GM23248 (cell line): ENCODE results near the gene SCAP. TPM values are rescaled to one million over a fixed set of nuclear protein-coding genes. Genes with fewer than 3 reads are reported as not detected.

Experiments
- DNase-seq: peaks from one replicate; pipeline ENCODE4 v3.0.0-alpha.2; 2015
- H2AFZ ChIP-seq: fragments of 200-600 bp; sonication (generic); 2 replicates; pipeline ENCODE4 v1.6.1; 2016; ENCODE audit warnings: antibody characterized with exemption
- H3F3A ChIP-seq: fragments of 200-600 bp; sonication (generic); 2 replicates; pipeline ENCODE4 v1.6.1; 2016; ENCODE audit warnings: mild to moderate bottlenecking, antibody characterized with exemption, mixed run types; ENCODE audit not compliant: insufficient read depth
- H3K27ac ChIP-seq: fragments of 200-600 bp; sonication (generic); 2 replicates; pipeline ENCODE4 v1.5.1; 2016; ENCODE audit warnings: mild to moderate bottlenecking
- H3K27me3 ChIP-seq: fragments of 200-600 bp; sonication (generic); replicated peaks from 2 replicates; pipeline ENCODE4 v1.6.1; 2016; ENCODE audit warnings: mild to moderate bottlenecking; ENCODE audit not compliant: insufficient read depth
- H3K36me3 ChIP-seq: fragments of 200-600 bp; sonication (generic); 2 replicates; pipeline ENCODE4 v1.6.1; 2016; ENCODE audit warnings: low read depth, mild to moderate bottlenecking
- H3K4me1 ChIP-seq: fragments of 200-600 bp; sonication (generic); 2 replicates; pipeline ENCODE4 v1.6.1; 2016; ENCODE audit warnings: mild to moderate bottlenecking; ENCODE audit not compliant: insufficient read depth
- H3K4me2 ChIP-seq: fragments of 200-600 bp; sonication (generic); one replicate; pipeline ENCODE4 v1.6.1; 2016; ENCODE audit warnings: mild to moderate bottlenecking; ENCODE audit not compliant: unreplicated experiment
- H3K4me3 ChIP-seq: fragments of 200-600 bp; sonication (generic); 2 replicates; pipeline ENCODE4 v1.5.1; 2016; ENCODE audit warnings: mild to moderate bottlenecking
- H3K79me2 ChIP-seq: fragments of 200-600 bp; sonication (generic); 2 replicates; pipeline ENCODE4 v1.6.1; 2016; ENCODE audit warnings: mild to moderate bottlenecking; ENCODE audit not compliant: insufficient read depth
- H3K9ac ChIP-seq: fragments of 200-600 bp; sonication (generic); 2 replicates; pipeline ENCODE4 v1.6.1; 2016; ENCODE audit warnings: mild to moderate bottlenecking
- H3K9me2 ChIP-seq: fragments of 200-600 bp; sonication (generic); 2 replicates; pipeline ENCODE4 v1.6.1; 2016; ENCODE audit warnings: mixed run types, mild to moderate bottlenecking, moderate library complexity; ENCODE audit not compliant: insufficient read depth
- H3K9me3 ChIP-seq: fragments of 200-600 bp; sonication (generic); one replicate; pipeline ENCODE4 v1.6.1; 2017; ENCODE audit warnings: low read depth
- H4K20me1 ChIP-seq: fragments of 200-600 bp; sonication (generic); 2 replicates; pipeline ENCODE4 v1.6.0; 2016; ENCODE audit not compliant: insufficient read depth
- EZH2 ChIP-seq: fragments of 200-600 bp; sonication (generic); IDR thresholded peaks from 2 replicates; pipeline ENCODE4 v1.6.1; 2018; ENCODE audit warnings: antibody characterized with exemption, mild to moderate bottlenecking; ENCODE audit not compliant: insufficient read depth, poor library complexity, severe bottlenecking
- EZH2phosphoT487 ChIP-seq: fragments of 200-600 bp; sonication (generic); IDR thresholded peaks from 2 replicates; pipeline ENCODE4 v1.6.1; 2018; ENCODE audit warnings: antibody characterized with exemption, moderate library complexity, mild to moderate bottlenecking, low read depth; ENCODE audit not compliant: insufficient read depth
- WGBS, 2 experiments: methylation state at CpG; one replicate each; pipeline ENCODE4 v1.1.6; 2015 to 2017; ENCODE audit warnings: low lambda C conversion rate in 2 of 2, low coverage in 1 of 2; ENCODE audit errors: missing lambda C conversion rate in 2 of 2; 5-methylcytosine and 5-hydroxymethylcytosine counted together
- in situ Hi-C: fragments of 300-500 bp; cut with MboI; formaldehyde crosslinking; loops from 2 replicates; pipeline ENCODE4 v1.15.0; 2020
- polyA plus RNA-seq: library from polyadenylated mRNA; unstranded; fragments of >200 nt; fragmentation: Nextera tagmentation; extraction: Ambion mirVana; gene quantifications from 2 replicates; pipeline ENCODE4 v1.2.1, GENCODE V29; 2016
- total RNA-seq: library from RNA; depleted of rRNA; stranded (reverse); fragments of >200 nt; shearing (Covaris generic); gene quantifications from 2 replicates; pipeline ENCODE4 v1.2.3, GENCODE V29; 2014

Gene SCAP
- total and polyA plus RNA-seq, 2 experiments from 2014 or later: 34.7 to 70.1 TPM

DNA sequence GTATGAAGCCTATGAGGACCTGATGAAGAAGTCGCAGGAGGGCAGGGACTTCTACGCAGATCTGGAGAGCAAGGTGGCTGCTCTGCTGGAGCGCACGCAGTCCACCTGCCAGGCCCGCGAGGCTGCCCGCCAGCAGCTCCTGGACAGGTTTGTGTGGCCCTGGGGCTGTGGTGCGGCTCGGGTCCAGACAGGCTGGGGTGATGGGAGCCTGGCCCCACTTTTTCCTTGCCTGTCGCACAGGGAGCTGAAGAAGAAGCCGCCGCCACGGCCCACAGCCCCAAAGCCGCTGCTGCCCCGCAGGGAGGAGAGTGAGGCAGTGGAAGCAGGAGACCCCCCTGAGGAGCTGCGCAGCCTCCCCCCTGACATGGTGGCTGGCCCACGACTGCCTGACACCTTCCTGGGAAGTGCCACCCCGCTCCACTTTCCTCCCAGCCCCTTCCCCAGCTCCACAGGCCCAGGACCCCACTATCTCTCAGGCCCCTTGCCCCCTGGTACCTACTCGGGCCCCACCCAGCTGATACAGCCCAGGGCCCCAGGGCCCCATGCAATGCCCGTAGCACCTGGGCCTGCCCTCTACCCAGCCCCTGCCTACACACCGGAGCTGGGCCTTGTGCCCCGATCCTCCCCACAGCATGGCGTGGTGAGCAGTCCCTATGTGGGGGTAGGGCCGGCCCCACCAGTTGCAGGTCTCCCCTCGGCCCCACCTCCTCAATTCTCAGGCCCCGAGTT is 65.9 kb downstream of the SCAP start:
- 91 to 93% methylated on average over 22 to 26 of the region's 26 CpGs for WGBS, 2 experiments
- Histone ChIP-seq H3K36me3 (no peaks in the 10 kb centered on the region; the same call in 1 of the 2 replicates), H3K9me2 (no peaks in the 10 kb centered on the region), H3K4me1 (peaks cover 6% of the 10 kb centered on the region; the same call in 1 of the 2 replicates), H3K79me2 (peaks cover 11% of the 10 kb centered on the region), H3K27ac (no peak overlapping the region), H3K4me2 (no peak overlapping the region), H3K4me3 (no peak overlapping the region), H3K9ac (no peak overlapping the region), H2AFZ (no peak overlapping the region), H3K27me3 (no peaks in the 10 kb centered on the region), H3F3A (0 out of 2 replicates have a peak, but pooled peaks cover 4% of the 10 kb centered on the region), H3K9me3 (no peaks in the 10 kb centered on the region), H4K20me1 (no peaks in the 10 kb centered on the region)
- no peak for TF ChIP-seq EZH2
- TF ChIP-seq EZH2phosphoT487: no peak
- DNase-seq: no peak
- in situ Hi-C loops: no loop called here

DNA sequence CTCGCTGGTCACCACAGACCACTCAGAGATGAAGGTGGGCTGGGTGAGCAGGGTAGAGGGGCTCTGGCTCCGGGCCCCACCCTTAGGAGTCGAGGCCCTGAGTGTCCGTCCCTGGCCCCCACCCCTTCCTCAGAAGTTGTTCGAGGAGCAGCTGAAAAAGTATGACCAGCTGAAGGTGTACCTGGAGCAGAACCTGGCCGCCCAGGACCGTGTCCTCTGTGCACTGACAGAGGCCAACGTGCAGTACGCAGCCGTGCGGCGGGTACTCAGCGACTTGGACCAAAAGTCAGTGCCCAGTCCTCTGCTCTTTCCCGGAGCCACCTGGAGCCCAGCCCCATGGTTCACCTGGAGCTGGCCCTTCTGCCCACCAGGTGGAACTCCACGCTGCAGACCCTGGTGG is 66.5 kb downstream of the SCAP start:
- 0 out of 2 replicates have a peak, but pooled peaks cover 4% of the 10 kb centered on the region for H3F3A ChIP-seq
- H3K27me3 ChIP-seq: no peaks in the 10 kb centered on the region
- in situ Hi-C loops: no loop called here
- peaks cover 17% of the 10 kb centered on the region for H3K79me2 ChIP-seq
- no peak overlapping the region for H2AFZ ChIP-seq
- no peaks in the 10 kb centered on the region for H3K36me3 ChIP-seq
- H3K9ac ChIP-seq: no peak overlapping the region
- DNase-seq: no peak
- peaks cover 6% of the 10 kb centered on the region; the same call in 1 of the 2 replicates for H3K4me1 ChIP-seq
- H4K20me1 ChIP-seq: no peaks in the 10 kb centered on the region
- 84 to 85% methylated on average over 15 of the region's 15 CpGs for WGBS, 2 experiments
- H3K4me3 ChIP-seq: no peak overlapping the region
- no peak overlapping the region for H3K4me2 ChIP-seq
- no peaks in the 10 kb centered on the region for H3K9me2 ChIP-seq
- no peak overlapping the region for H3K27ac ChIP-seq
- TF ChIP-seq EZH2phosphoT487 (no peak), EZH2 (no peak)
- H3K9me3 ChIP-seq: no peaks in the 10 kb centered on the region

DNA sequence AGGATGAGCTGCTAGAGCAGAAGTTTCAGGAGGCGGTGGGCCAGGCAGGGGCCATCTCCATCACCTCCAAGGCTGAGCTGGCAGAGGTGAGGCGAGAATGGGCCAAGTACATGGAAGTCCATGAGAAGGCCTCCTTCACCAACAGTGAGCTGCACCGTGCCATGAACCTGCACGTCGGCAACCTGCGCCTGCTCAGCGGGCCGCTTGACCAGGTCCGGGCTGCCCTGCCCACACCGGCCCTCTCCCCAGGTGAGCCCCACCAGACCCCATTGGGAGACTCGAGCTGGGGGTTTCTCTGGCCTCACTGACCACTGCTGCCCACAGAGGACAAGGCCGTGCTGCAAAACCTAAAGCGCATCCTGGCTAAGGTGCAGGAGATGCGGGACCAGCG is 66.9 kb downstream of the SCAP start:
- TF ChIP-seq EZH2phosphoT487: no peak
- TF ChIP-seq EZH2: no peak
- DNase-seq: no peak
- H3F3A ChIP-seq: 0 out of 2 replicates have a peak, but pooled peaks cover 4% of the 10 kb centered on the region
- H3K4me1 ChIP-seq: peaks cover 6% of the 10 kb centered on the region; the same call in 1 of the 2 replicates
- H2AFZ ChIP-seq: no peak overlapping the region
- no peaks in the 10 kb centered on the region for H3K9me3 ChIP-seq
- WGBS, 2 experiments: 96% methylated on average over 13 to 15 of the region's 15 CpGs
- no peak overlapping the region for H3K27ac ChIP-seq
- peaks cover 20% of the 10 kb centered on the region for H3K79me2 ChIP-seq
- H3K4me2 ChIP-seq: no peak overlapping the region
- peaks cover 1% of the 10 kb centered on the region for H4K20me1 ChIP-seq
- in situ Hi-C loops: no loop called here
- H3K36me3 ChIP-seq: no peaks in the 10 kb centered on the region
- no peak overlapping the region for H3K4me3 ChIP-seq
- no peaks in the 10 kb centered on the region for H3K27me3 ChIP-seq
- no peak overlapping the region for H3K9ac ChIP-seq
- H3K9me2 ChIP-seq: no peaks in the 10 kb centered on the region

DNA sequence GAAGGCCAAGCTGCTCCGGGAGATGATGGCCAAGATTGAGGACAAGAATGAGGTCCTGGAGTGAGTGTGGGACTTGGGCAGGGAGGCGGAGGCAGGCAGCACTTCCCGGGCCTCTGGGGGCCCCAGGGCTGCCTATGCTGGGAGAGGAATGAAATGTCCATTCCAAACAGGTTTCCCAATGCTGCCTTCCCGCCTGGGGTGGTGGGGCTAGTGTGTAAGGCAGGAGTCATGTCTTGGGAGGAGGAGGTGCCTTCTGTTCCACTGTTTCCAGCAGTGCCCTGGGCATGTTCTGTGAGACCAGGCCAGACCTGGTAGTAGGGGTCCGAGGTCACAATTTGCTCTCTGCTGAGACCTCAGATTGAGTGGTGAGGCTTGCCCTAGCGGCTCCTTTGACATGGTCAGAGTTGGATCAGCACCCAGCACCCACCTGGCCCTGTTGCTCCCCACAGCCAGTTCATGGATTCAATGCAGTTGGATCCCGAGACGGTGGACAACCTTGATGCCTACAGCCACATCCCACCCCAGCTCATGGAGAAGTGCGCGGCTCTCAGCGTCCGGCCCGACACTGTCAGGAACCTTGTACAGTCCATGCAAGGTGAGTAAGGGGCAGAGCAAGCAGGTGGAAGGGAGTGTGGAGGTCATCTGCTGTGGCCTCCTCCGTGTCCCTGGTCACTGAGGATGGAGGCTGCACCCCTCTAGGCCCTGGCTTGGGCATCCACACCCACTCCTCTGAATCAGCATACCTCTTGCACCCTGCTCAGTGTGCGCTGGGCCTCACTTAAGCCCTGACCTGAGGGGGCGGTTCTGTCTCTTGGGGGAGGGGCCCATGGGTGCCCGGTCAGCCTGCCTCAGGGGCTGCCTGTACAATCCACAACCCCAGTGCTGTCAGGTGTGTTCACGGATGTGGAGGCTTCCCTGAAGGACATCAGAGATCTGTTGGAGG is 67.6 kb downstream of the SCAP start:
- no peak overlapping the region for H2AFZ ChIP-seq
- in situ Hi-C loops: no loop called here
- peaks cover 7% of the 10 kb centered on the region for H4K20me1 ChIP-seq
- 0 out of 2 replicates have a peak, but pooled peaks cover under 1% of the 10 kb centered on the region for H3F3A ChIP-seq
- no peak overlapping the region for H3K27ac ChIP-seq
- H3K9ac ChIP-seq: no peak overlapping the region
- H3K27me3 ChIP-seq: no peaks in the 10 kb centered on the region
- no peaks in the 10 kb centered on the region for H3K9me3 ChIP-seq
- H3K36me3 ChIP-seq: no peaks in the 10 kb centered on the region
- TF ChIP-seq EZH2 (no peak), EZH2phosphoT487 (no peak)
- 82 to 90% methylated on average over 16 to 17 of the region's 18 CpGs for WGBS, 2 experiments
- H3K4me2 ChIP-seq: no peak overlapping the region
- DNase-seq: no peak
- H3K9me2 ChIP-seq: no peaks in the 10 kb centered on the region
- peaks cover 27% of the 10 kb centered on the region for H3K79me2 ChIP-seq
- no peak overlapping the region for H3K4me3 ChIP-seq
- H3K4me1 ChIP-seq: peaks cover 6% of the 10 kb centered on the region; the same call in 1 of the 2 replicates
